IMR-90 (cell line): ENCODE results near the gene LY86. TPM values are rescaled to one million over a fixed set of nuclear protein-coding genes. Genes with fewer than 3 reads are reported as not detected.

ENCODE experiments used
- ATAC-seq: fragments of 200-7000 bp; cut with Tn5 transposase; 2 replicates; pipeline ENCODE4 v1.9.1; 2020; ENCODE audit warnings: low read depth, mild to moderate bottlenecking, moderate library complexity
- BruUV-seq: library from RNA; stranded (reverse); fragments of 400-500 nt; replicated peaks from 2 replicates; lab custom pipeline; 2021; lab: Mats Ljungman, UMichigan
- CTCF ChIA-PET: fragments of 300-600 bp; formaldehyde crosslinking; extraction: SDS; loops from one replicate; lab custom pipeline; 2021; ENCODE audit warnings: antibody characterized with exemption; lab: Yijun Ruan, JAX
- POLR2A ChIA-PET: fragments of 300-600 bp; sonication (Branson Sonifier 250); formaldehyde crosslinking; loops from one replicate; lab custom pipeline; 2022; ENCODE audit warnings: antibody characterized with exemption; ENCODE audit not compliant: unreplicated experiment; lab: Charles Lee
- DNase-seq: peaks from one replicate; pipeline ENCODE4 v3.0.0; 2013
- H2AFZ ChIP-seq: replicated peaks from 2 replicates; pipeline ENCODE3; 2013; ENCODE audit warnings: low read length, mild to moderate bottlenecking; ENCODE audit not compliant: poor library complexity
- H2AK5ac ChIP-seq: 2 replicates; pipeline ENCODE4 v1.6.1; 2013; ENCODE audit warnings: low read depth, low read length, inconsistent platforms
- H2AK9ac ChIP-seq: replicated peaks from 2 replicates; pipeline ENCODE3; 2013; ENCODE audit warnings: mild to moderate bottlenecking, low read depth, low read length, moderate library complexity; ENCODE audit not compliant: poor library complexity
- H2BK120ac ChIP-seq: 2 replicates; pipeline ENCODE4 v1.6.1; 2013; ENCODE audit warnings: low read depth, low read length, inconsistent platforms
- H2BK15ac ChIP-seq: 3 replicates; pipeline ENCODE4 v1.6.1; 2013; ENCODE audit warnings: low read depth, low read length, inconsistent platforms
- H2BK20ac ChIP-seq: 2 replicates; pipeline ENCODE4 v1.6.1; 2013; ENCODE audit warnings: low read depth, mild to moderate bottlenecking, inconsistent platforms, low read length, moderate library complexity
- H2BK5ac ChIP-seq: 2 replicates; pipeline ENCODE4 v1.6.1; 2013; ENCODE audit warnings: mild to moderate bottlenecking, low read depth, low read length, inconsistent platforms; ENCODE audit not compliant: poor library complexity, severe bottlenecking
- H3K14ac ChIP-seq: replicated peaks from 2 replicates; pipeline ENCODE4 v1.6.1; 2013; ENCODE audit warnings: low read depth, low read length, inconsistent platforms
- H3K18ac ChIP-seq: 2 replicates; pipeline ENCODE4 v1.6.1; 2013; ENCODE audit warnings: low read depth, low read length, control low read depth
- H3K23ac ChIP-seq: 2 replicates; pipeline ENCODE4 v1.6.1; 2013; ENCODE audit warnings: low read depth, low read length, inconsistent platforms
- H3K27ac ChIP-seq: 2 replicates; pipeline ENCODE4 v1.5.1; 2013; ENCODE audit warnings: mild to moderate bottlenecking, control low read depth, low read length; ENCODE audit not compliant: insufficient read depth
- H3K27me3 ChIP-seq: 2 replicates; pipeline ENCODE4 v1.6.1; 2013; ENCODE audit warnings: low read length; ENCODE audit not compliant: control insufficient read depth, insufficient read depth
- H3K36me3 ChIP-seq: 2 replicates; pipeline ENCODE4 v1.6.1; 2013; ENCODE audit warnings: low read length, mixed read lengths; ENCODE audit not compliant: control insufficient read depth, insufficient read depth
- H3K4ac ChIP-seq: 2 replicates; pipeline ENCODE4 v1.6.1; 2013; ENCODE audit warnings: low read depth, low read length, inconsistent platforms
- H3K4me1 ChIP-seq: 2 replicates; pipeline ENCODE4 v1.6.1; 2013; ENCODE audit warnings: low read length, mixed read lengths; ENCODE audit not compliant: control insufficient read depth, insufficient read depth
- H3K4me2 ChIP-seq: 2 replicates; pipeline ENCODE4 v1.6.1; 2013; ENCODE audit warnings: low read depth, mild to moderate bottlenecking, control low read depth, low read length, moderate library complexity
- H3K4me3 ChIP-seq: 2 replicates; pipeline ENCODE4 v1.5.1; 2013; ENCODE audit warnings: low read depth, mild to moderate bottlenecking, control low read depth, low read length, moderate library complexity; ENCODE audit not compliant: insufficient read depth
- H3K56ac ChIP-seq: 2 replicates; pipeline ENCODE4 v1.6.1; 2013; ENCODE audit warnings: low read length, inconsistent platforms; ENCODE audit not compliant: insufficient read depth; ENCODE audit errors: extremely low read depth
- H3K79me1 ChIP-seq, 2 experiments: 2 replicates each; pipeline ENCODE4 v1.6.1; 2013; ENCODE audit warnings: low read length in 2 of 2, inconsistent platforms in 1 of 2, low read depth in 1 of 2
- H3K9ac ChIP-seq: 2 replicates; pipeline ENCODE4 v1.6.1; 2013; ENCODE audit warnings: low read depth, low read length, control low read depth
- H3K9me1 ChIP-seq: 2 replicates; pipeline ENCODE4 v1.6.1; 2013; ENCODE audit warnings: low read length, inconsistent platforms; ENCODE audit not compliant: insufficient read depth
- H3K9me3 ChIP-seq: 2 replicates; pipeline ENCODE4 v1.6.1; 2013; ENCODE audit warnings: low read length; ENCODE audit not compliant: control insufficient read depth, insufficient read depth
- H4K20me1 ChIP-seq: 2 replicates; pipeline ENCODE4 v1.6.1; 2013; ENCODE audit warnings: low read length, inconsistent platforms; ENCODE audit not compliant: insufficient read depth
- H4K5ac ChIP-seq: 2 replicates; pipeline ENCODE4 v1.6.1; 2013; ENCODE audit warnings: mild to moderate bottlenecking, low read depth, low read length, control low read depth
- H4K8ac ChIP-seq, 2 experiments: 2 replicates each; pipeline ENCODE4 v1.6.1; 2013; ENCODE audit warnings: low read depth in 2 of 2, low read length in 2 of 2, control low read depth in 1 of 2, inconsistent platforms in 1 of 2
- H4K91ac ChIP-seq: 2 replicates; pipeline ENCODE4 v1.6.1; 2013; ENCODE audit warnings: low read depth, low read length, inconsistent platforms; ENCODE audit not compliant: insufficient read depth
- BHLHE40 ChIP-seq: fragments of 150-350 bp; IDR thresholded peaks from 2 replicates; pipeline ENCODE4 v1.6.1; 2016; ENCODE audit warnings: mild to moderate bottlenecking, low read depth, low read length
- CEBPB ChIP-seq: IDR thresholded peaks from 2 replicates; pipeline ENCODE4 v1.6.1; 2012; ENCODE audit warnings: low read depth, low read length, improper control_type of control experiment
- CHD1 ChIP-seq: IDR thresholded peaks from 2 replicates; pipeline ENCODE4 v1.6.1; 2012; ENCODE audit warnings: low read depth, low read length, improper control_type of control experiment
- CTCF ChIP-seq: conservative IDR thresholded peaks from 2 replicates; pipeline ENCODE4 v1.5.1; 2012; ENCODE audit warnings: mild to moderate bottlenecking, low read depth, low read length, improper control_type of control experiment
- FOS ChIP-seq: fragments of 150-350 bp; IDR thresholded peaks from 2 replicates; pipeline ENCODE4 v1.6.1; 2016; ENCODE audit warnings: low read depth, low read length
- MAFK ChIP-seq: IDR thresholded peaks from 2 replicates; pipeline ENCODE4 v1.6.1; 2012; ENCODE audit warnings: low read depth, low read length, improper control_type of control experiment
- MAZ ChIP-seq: IDR thresholded peaks from 2 replicates; pipeline ENCODE4 v1.6.1; 2012; ENCODE audit warnings: low read depth, mild to moderate bottlenecking, low read length, improper control_type of control experiment, moderate library complexity, borderline replicate concordance
- MXI1 ChIP-seq: IDR thresholded peaks from 2 replicates; pipeline ENCODE4 v1.6.1; 2012; ENCODE audit warnings: low read depth, mild to moderate bottlenecking, low read length, moderate library complexity, borderline replicate concordance
- NFE2L2 ChIP-seq: fragments of 150-350 bp; IDR thresholded peaks from 2 replicates; pipeline ENCODE4 v1.6.1; 2016; ENCODE audit warnings: low read depth, mild to moderate bottlenecking, low read length
- POLR2A ChIP-seq: IDR thresholded peaks from 2 replicates; pipeline ENCODE4 v1.6.1; 2012; ENCODE audit warnings: mild to moderate bottlenecking, low read depth, low read length
- RAD21 ChIP-seq: IDR thresholded peaks from 2 replicates; pipeline ENCODE4 v1.6.1; 2012; ENCODE audit warnings: low read length, improper control_type of control experiment
- RCOR1 ChIP-seq: IDR thresholded peaks from 2 replicates; pipeline ENCODE4 v1.6.1; 2012; ENCODE audit warnings: mild to moderate bottlenecking, low read length, improper control_type of control experiment; ENCODE audit not compliant: insufficient replicate concordance
- RFX5 ChIP-seq: IDR thresholded peaks from 2 replicates; pipeline ENCODE4 v1.8.0; 2012; ENCODE audit warnings: low read depth, mild to moderate bottlenecking, low read length, moderate library complexity
- SMC3 ChIP-seq: fragments of 150-350 bp; IDR thresholded peaks from 2 replicates; pipeline ENCODE4 v1.6.1; 2016; ENCODE audit warnings: low read depth, mild to moderate bottlenecking, antibody characterized with exemption, low read length, moderate library complexity
- USF2 ChIP-seq: fragments of 150-350 bp; IDR thresholded peaks from 2 replicates; pipeline ENCODE4 v1.6.1; 2017; ENCODE audit warnings: mild to moderate bottlenecking, antibody characterized with exemption, low read length, low read depth
- WGBS, 2 experiments: methylation state at CpG; one replicate each; pipeline versions ENCODE4 v1.1.5 to v1.1.7; 2013; ENCODE audit warnings: missing lambda C conversion rate in 2 of 2; ENCODE audit not compliant: insufficient read length in 1 of 2; ENCODE audit errors: extremely low coverage in 2 of 2; 5-methylcytosine and 5-hydroxymethylcytosine counted together
- dilution Hi-C: fragments of 300-500 bp; cut with HindIII; formaldehyde crosslinking; loops from one replicate; pipeline ENCODE4 v1.14.3; 2018; ENCODE audit warnings: low sequenced_read_pairs; ENCODE audit not compliant: unreplicated experiment
- in situ Hi-C: fragments of 300-500 bp; cut with MboI; formaldehyde crosslinking; loops from 3 replicates; pipeline ENCODE4 v1.14.3; 2019; ENCODE audit warnings: low sequenced_read_pairs, inconsistent platforms, mixed read lengths
- intact Hi-C: fragments of 100-400 bp; cut with micrococcal nuclease; formaldehyde crosslinking; loops from 2 replicates; pipeline ENCODE4 v1.10.0; 2022
- polyA plus RNA-seq, 3 experiments: library from polyadenylated mRNA; depleted of rRNA; stranded (reverse); fragments of >200 nt; gene quantifications; 2 replicates each; pipeline ENCODE4 v1.2.3, GENCODE V29; 2012; ENCODE audit warnings: low replicate concordance in 1 of 3
- total RNA-seq: library from RNA; depleted of rRNA; stranded (reverse); fragments of >200 nt; gene quantifications from 2 replicates; pipeline ENCODE4 v1.2.3, GENCODE V29; 2012
- TF ChIP-seq, protein P1 (sequence below): fragments of 150-350 bp; IDR thresholded peaks from 2 replicates; pipeline ENCODE4 v1.6.1; 2016; ENCODE audit warnings: low read depth, mild to moderate bottlenecking, low read length, moderate library complexity, borderline replicate concordance

LY86 gene
- total and polyA plus RNA-seq, 2 of the 4 experiments (the other 2 are of a cell fraction) = not detected

DNA sequence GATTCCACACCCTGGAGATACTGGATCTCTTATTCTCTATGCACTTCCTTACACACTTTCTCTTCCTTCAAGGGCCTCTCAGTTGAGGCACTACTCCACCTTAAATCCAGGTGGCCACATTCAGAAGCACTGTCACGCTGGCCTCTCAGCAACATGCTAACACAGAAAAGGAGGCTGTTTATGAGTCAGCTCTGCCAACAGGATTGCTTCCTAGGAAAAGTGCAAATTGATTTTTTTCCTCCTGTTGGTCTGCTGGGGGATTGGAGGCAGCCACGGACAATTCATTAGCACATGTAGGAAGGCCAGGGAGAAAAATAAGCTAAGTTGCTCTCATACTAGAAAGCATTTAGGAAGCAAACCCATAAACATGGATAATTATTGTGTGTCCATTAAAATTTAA, 20.9 kb downstream of the LY86 start:
- Histone ChIP-seq H3K9ac (no peak overlapping the region), H3K14ac (no peak overlapping the region), H2BK15ac (no peak overlapping the region), H2BK20ac (no peak overlapping the region), H3K18ac (no peak overlapping the region), H3K9me3 (peaks cover 13% of the 10 kb centered on the region), H4K8ac (no peak overlapping the region), H4K91ac (no peak overlapping the region), H3K9me1 (no peaks in the 10 kb centered on the region), H2AFZ (no peak overlapping the region), H3K27ac (no peak overlapping the region), H2AK5ac (no peak overlapping the region), H4K20me1 (no peaks in the 10 kb centered on the region), H3K4me3 (no peak overlapping the region), H3K23ac (no peak overlapping the region), H3K4ac (no peak overlapping the region), H2BK120ac (no peak overlapping the region), H3K56ac (no peak overlapping the region), H4K5ac (no peak overlapping the region), H3K27me3 (no peaks in the 10 kb centered on the region), H2BK5ac (no peak overlapping the region), H3K79me1 (no peaks in the 10 kb centered on the region), H2AK9ac (no peak overlapping the region), H3K36me3 (no peaks in the 10 kb centered on the region), H3K4me1 (no peaks in the 10 kb centered on the region), H3K4me2 (no peak overlapping the region)
- POLR2A ChIA-PET = no interaction called here
- DNase-seq = no peak
- in situ Hi-C loops (no loop called here), intact Hi-C loops (no loop called here), dilution Hi-C loops (no loop called here)
- WGBS, 2 experiments = no CpG with 5 or more reads among the region's 2 CpGs
- ATAC-seq = no peak
- no peak for TF ChIP-seq CHD1
- TF ChIP-seq MAZ = no peak
- no peak for TF ChIP-seq MAFK
- no peak for TF ChIP-seq SMC3
- no peak for TF ChIP-seq RAD21
- no peak for TF ChIP-seq USF2
- TF ChIP-seq POLR2A = no peak
- TF ChIP-seq, protein P1, sequence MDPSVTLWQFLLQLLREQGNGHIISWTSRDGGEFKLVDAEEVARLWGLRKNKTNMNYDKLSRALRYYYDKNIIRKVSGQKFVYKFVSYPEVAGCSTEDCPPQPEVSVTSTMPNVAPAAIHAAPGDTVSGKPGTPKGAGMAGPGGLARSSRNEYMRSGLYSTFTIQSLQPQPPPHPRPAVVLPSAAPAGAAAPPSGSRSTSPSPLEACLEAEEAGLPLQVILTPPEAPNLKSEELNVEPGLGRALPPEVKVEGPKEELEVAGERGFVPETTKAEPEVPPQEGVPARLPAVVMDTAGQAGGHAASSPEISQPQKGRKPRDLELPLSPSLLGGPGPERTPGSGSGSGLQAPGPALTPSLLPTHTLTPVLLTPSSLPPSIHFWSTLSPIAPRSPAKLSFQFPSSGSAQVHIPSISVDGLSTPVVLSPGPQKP = no peak
- no peak for TF ChIP-seq BHLHE40
- TF ChIP-seq CTCF = no peak
- TF ChIP-seq RFX5 = no peak
- TF ChIP-seq NFE2L2 = no peak
- TF ChIP-seq MXI1 = no peak
- no peak for TF ChIP-seq FOS
- no peak for TF ChIP-seq RCOR1
- no peak for TF ChIP-seq CEBPB
- BruUV-seq = no TSS peak
- CTCF ChIA-PET = no interaction called here
